ENCODE data around the gene NINJ1. TPM values are rescaled to one million over a fixed set of nuclear protein-coding genes. Genes with fewer than 3 reads are reported as not detected.

Gene NINJ1
- total and polyA plus RNA-seq, 2 of the 4 experiments (the other 2 are of a cell fraction), result 21.9 to 38.8 TPM

DNA sequence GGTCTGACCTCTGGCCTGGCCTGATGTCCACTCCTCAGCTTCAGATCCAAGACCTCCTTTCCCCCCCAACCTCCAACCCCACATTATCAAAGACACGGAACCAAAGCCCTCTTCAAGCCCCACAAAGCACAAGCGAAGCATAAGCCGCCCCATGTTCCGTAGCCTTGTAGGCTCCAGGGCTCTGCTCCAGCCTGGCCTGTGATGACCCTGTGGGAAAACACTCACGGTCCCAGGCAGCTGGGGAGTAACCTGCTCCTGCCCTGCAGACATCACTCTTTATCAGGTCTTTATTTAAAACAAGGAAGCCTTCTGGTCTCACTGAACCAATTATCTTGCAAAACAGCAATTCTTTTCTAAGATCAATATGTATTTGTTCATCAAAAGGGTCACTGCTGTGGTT, 34.5 kb upstream of the NINJ1 start:
- H3K4me2 ChIP-seq (ENCODE audit: low read depth, low read length), result no peak overlapping the region
- H3K9me3 ChIP-seq (ENCODE audit: control insufficient read depth, insufficient read depth, low read length), result no peaks in the 10 kb centered on the region
- CTCF ChIA-PET, result no interaction called here
- no peaks in the 10 kb centered on the region for H3K79me1 ChIP-seq (ENCODE audit: low read depth in 1 of 2, low read length in 2 of 2)
- H3K4me1 ChIP-seq (ENCODE audit: control insufficient read depth, insufficient read depth, low read length), result no peaks in the 10 kb centered on the region
- no peak overlapping the region for H3K4me3 ChIP-seq (ENCODE audit: insufficient read depth, low read depth, low read length)
- no peak overlapping the region for H3K9ac ChIP-seq (ENCODE audit: low read depth, low read length)
- no peaks in the 10 kb centered on the region for H4K20me1 ChIP-seq (ENCODE audit: insufficient read depth, low read length)
- no peak overlapping the region for H3K27ac ChIP-seq (ENCODE audit: insufficient read depth, low read length)
- 96% methylated on average over 4 of the region's 5 CpGs; no CpG with 5 or more reads in 1 of the 2 experiments for WGBS, 2 experiments (ENCODE audit: extremely low coverage in 2 of 2, insufficient read length in 1 of 2)
- ATAC-seq (ENCODE audit: low read depth) (no peak), DNase-seq (no peak)
- POLR2A ChIA-PET (ENCODE audit: unreplicated experiment), result no interaction called here
- no peak overlapping the region for H3K14ac ChIP-seq (replicated peaks; ENCODE audit: low read depth, low read length)
- no peak overlapping the region for H2BK15ac ChIP-seq (ENCODE audit: low read depth, low read length)
- in situ Hi-C loops (cut with MboI; ENCODE audit: low sequenced_read_pairs), result loop anchor here (25.0 kb wide), 1 partner anchor 794 kb away; the partner anchor contains the start of gene BARX1
- BruUV-seq (replicated peaks), result no TSS peak
- H2AK9ac ChIP-seq (replicated peaks; ENCODE audit: low read depth, low read length, poor library complexity), result no peak overlapping the region
- H2BK20ac ChIP-seq (ENCODE audit: low read depth, low read length), result no peak overlapping the region
- H4K8ac ChIP-seq (ENCODE audit: low read depth in 2 of 2, low read length in 2 of 2), result no peak overlapping the region
- H4K5ac ChIP-seq (ENCODE audit: low read depth, low read length), result no peak overlapping the region
- H2BK5ac ChIP-seq (ENCODE audit: low read depth, low read length, poor library complexity, severe bottlenecking), result no peak overlapping the region
- no peak overlapping the region for H3K18ac ChIP-seq (ENCODE audit: low read depth, low read length)
- no peak overlapping the region for H2BK120ac ChIP-seq (ENCODE audit: low read depth, low read length)
- dilution Hi-C loops (cut with HindIII; ENCODE audit: low sequenced_read_pairs, unreplicated experiment), result no loop called here
- H2AK5ac ChIP-seq (ENCODE audit: low read depth, low read length), result no peak overlapping the region
- H2AFZ ChIP-seq (replicated peaks; ENCODE audit: low read length, poor library complexity), result no peak overlapping the region
- H3K4ac ChIP-seq (ENCODE audit: low read depth, low read length), result no peak overlapping the region
- H3K23ac ChIP-seq (ENCODE audit: low read depth, low read length), result no peak overlapping the region
- H4K91ac ChIP-seq (ENCODE audit: insufficient read depth, low read depth, low read length), result no peak overlapping the region
- TF ChIP-seq CEBPB (IDR thresholded peaks at IDR 0.05; ENCODE audit: low read depth, low read length) (no peak), CHD1 (IDR thresholded peaks at IDR 0.05; ENCODE audit: low read depth, low read length) (no peak), RAD21 (IDR thresholded peaks at IDR 0.05; ENCODE audit: low read length) (no peak), FOS (IDR thresholded peaks at IDR 0.05; ENCODE audit: low read depth, low read length) (no peak), MAZ (IDR thresholded peaks at IDR 0.05; ENCODE audit: borderline replicate concordance, low read depth, low read length) (no peak), RFX5 (IDR thresholded peaks at IDR 0.05; ENCODE audit: low read depth, low read length) (no peak), MAFK (IDR thresholded peaks at IDR 0.05; ENCODE audit: low read depth, low read length) (no peak), BHLHE40 (IDR thresholded peaks at IDR 0.05; ENCODE audit: low read depth, low read length) (no peak), RCOR1 (IDR thresholded peaks at IDR 0.05; ENCODE audit: insufficient replicate concordance, low read length) (no peak), NFE2L2 (IDR thresholded peaks at IDR 0.05; ENCODE audit: low read depth, low read length) (no peak), MXI1 (IDR thresholded peaks at IDR 0.05; ENCODE audit: borderline replicate concordance, low read depth, low read length) (no peak), POLR2A (IDR thresholded peaks at IDR 0.05; ENCODE audit: low read depth, low read length) (no peak), SMC3 (IDR thresholded peaks at IDR 0.05; ENCODE audit: low read depth, low read length) (no peak)
- TF ChIP-seq, protein P1, sequence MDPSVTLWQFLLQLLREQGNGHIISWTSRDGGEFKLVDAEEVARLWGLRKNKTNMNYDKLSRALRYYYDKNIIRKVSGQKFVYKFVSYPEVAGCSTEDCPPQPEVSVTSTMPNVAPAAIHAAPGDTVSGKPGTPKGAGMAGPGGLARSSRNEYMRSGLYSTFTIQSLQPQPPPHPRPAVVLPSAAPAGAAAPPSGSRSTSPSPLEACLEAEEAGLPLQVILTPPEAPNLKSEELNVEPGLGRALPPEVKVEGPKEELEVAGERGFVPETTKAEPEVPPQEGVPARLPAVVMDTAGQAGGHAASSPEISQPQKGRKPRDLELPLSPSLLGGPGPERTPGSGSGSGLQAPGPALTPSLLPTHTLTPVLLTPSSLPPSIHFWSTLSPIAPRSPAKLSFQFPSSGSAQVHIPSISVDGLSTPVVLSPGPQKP (IDR thresholded peaks at IDR 0.05; ENCODE audit: borderline replicate concordance, low read depth, low read length), result no peak
- TF ChIP-seq, protein P2, sequence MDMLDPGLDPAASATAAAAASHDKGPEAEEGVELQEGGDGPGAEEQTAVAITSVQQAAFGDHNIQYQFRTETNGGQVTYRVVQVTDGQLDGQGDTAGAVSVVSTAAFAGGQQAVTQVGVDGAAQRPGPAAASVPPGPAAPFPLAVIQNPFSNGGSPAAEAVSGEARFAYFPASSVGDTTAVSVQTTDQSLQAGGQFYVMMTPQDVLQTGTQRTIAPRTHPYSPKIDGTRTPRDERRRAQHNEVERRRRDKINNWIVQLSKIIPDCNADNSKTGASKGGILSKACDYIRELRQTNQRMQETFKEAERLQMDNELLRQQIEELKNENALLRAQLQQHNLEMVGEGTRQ (IDR thresholded peaks at IDR 0.05; ENCODE audit: low read depth, low read length), result no peak
- TF ChIP-seq, protein P3, sequence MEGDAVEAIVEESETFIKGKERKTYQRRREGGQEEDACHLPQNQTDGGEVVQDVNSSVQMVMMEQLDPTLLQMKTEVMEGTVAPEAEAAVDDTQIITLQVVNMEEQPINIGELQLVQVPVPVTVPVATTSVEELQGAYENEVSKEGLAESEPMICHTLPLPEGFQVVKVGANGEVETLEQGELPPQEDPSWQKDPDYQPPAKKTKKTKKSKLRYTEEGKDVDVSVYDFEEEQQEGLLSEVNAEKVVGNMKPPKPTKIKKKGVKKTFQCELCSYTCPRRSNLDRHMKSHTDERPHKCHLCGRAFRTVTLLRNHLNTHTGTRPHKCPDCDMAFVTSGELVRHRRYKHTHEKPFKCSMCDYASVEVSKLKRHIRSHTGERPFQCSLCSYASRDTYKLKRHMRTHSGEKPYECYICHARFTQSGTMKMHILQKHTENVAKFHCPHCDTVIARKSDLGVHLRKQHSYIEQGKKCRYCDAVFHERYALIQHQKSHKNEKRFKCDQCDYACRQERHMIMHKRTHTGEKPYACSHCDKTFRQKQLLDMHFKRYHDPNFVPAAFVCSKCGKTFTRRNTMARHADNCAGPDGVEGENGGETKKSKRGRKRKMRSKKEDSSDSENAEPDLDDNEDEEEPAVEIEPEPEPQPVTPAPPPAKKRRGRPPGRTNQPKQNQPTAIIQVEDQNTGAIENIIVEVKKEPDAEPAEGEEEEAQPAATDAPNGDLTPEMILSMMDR (conservative IDR thresholded peaks at IDR 0.05; ENCODE audit: low read depth, low read length), result no peak
- no peaks in the 10 kb centered on the region for H3K36me3 ChIP-seq (ENCODE audit: control insufficient read depth, insufficient read depth, low read length)
- intact Hi-C loops (cut with micrococcal nuclease), result loop anchor here (10.0 kb wide), 2 partner anchors 214 to 796 kb away; no protein-coding TSS in a partner anchor
- peaks cover 29% of the 10 kb centered on the region for H3K27me3 ChIP-seq (ENCODE audit: control insufficient read depth, insufficient read depth, low read length)
- no peaks in the 10 kb centered on the region for H3K9me1 ChIP-seq (ENCODE audit: insufficient read depth, low read length)
- H3K56ac ChIP-seq (ENCODE audit: extremely low read depth, insufficient read depth, low read length), result no peak overlapping the region
